GM12878 (cell line): ENCODE measurements around the gene TBL1XR1. TPM values are rescaled to one million over a fixed set of nuclear protein-coding genes. Genes with fewer than 3 reads are reported as not detected.

ENCODE experiments used
- ATAC-seq: fragments of 200-7000 bp; cut with Tn5 transposase; 3 replicates; pipeline ENCODE4 v1.9.1; 2020; ENCODE audit warnings: mild to moderate bottlenecking, moderate library complexity
- BruUV-seq: library from RNA; stranded (reverse); fragments of 400-500 nt; replicated peaks from 2 replicates; lab custom pipeline; 2021; lab: Mats Ljungman, UMichigan
- CTCF ChIA-PET: fragments of 300-600 bp; sonication (Branson Sonifier 250); formaldehyde crosslinking; extraction: SDS; loops from one replicate; lab custom pipeline; 2021; ENCODE audit warnings: inconsistent platforms; lab: Yijun Ruan, JAX
- POLR2A ChIA-PET: fragments of 350-600 bp; formaldehyde crosslinking; extraction: SDS; loops from one replicate; lab custom pipeline; 2021; ENCODE audit warnings: inconsistent platforms; lab: Charles Lee
- RAD21 ChIA-PET: fragments of 300-600 bp; sonication (Branson Sonifier 250); formaldehyde crosslinking; loops from one replicate; lab custom pipeline; 2023; ENCODE audit warnings: antibody characterized with exemption; ENCODE audit not compliant: unreplicated experiment; lab: Charles Lee
- SMC1A ChIA-PET: fragments of 300-600 bp; sonication (Branson Sonifier 250); formaldehyde crosslinking; loops from one replicate; lab custom pipeline; 2023; ENCODE audit not compliant: unreplicated experiment, uncharacterized antibody; lab: Charles Lee
- DNase-seq: peaks from one replicate; pipeline ENCODE4 v3.0.0-alpha.2; 2011; ENCODE audit warnings: low read depth, low spot score
- FAIRE-seq: peaks from 3 replicates; lab custom pipeline; 2011; peaks lifted over from hg19 to GRCh38; lab: Jason Lieb, UNC
- H2AFZ ChIP-seq: 2 replicates; pipeline ENCODE4 v1.6.0; 2011; ENCODE audit warnings: low read depth, low read length, control low read depth; ENCODE audit not compliant: control insufficient read depth
- H3K27ac ChIP-seq: 2 replicates; pipeline ENCODE4 v1.5.1; 2011; ENCODE audit warnings: control low read depth; ENCODE audit not compliant: control insufficient read depth, insufficient read depth
- H3K27me3 ChIP-seq, 2 experiments: replicated peaks in 1 of 2; 2 replicates each; pipeline versions ENCODE4 v1.6.0 to v1.6.1; 2011; ENCODE audit warnings: low read length in 1 of 2; ENCODE audit not compliant: control insufficient read depth in 2 of 2, insufficient read depth in 2 of 2
- H3K36me3 ChIP-seq, 2 experiments: 2 replicates each; pipeline ENCODE4 v1.5.1; 2011; ENCODE audit warnings: low read length in 1 of 2; ENCODE audit not compliant: control insufficient read depth in 2 of 2, insufficient read depth in 2 of 2
- H3K4me1 ChIP-seq: 2 replicates; pipeline ENCODE4 v1.6.1; 2011; ENCODE audit warnings: mild to moderate bottlenecking, low read length, moderate library complexity, mixed read lengths; ENCODE audit not compliant: control insufficient read depth, insufficient read depth
- H3K4me2 ChIP-seq: 2 replicates; pipeline ENCODE4 v1.6.0; 2011; ENCODE audit warnings: control low read depth; ENCODE audit not compliant: control insufficient read depth, insufficient read depth
- H3K4me3 ChIP-seq: fragments of 200-600 bp; sonication (generic); 2 replicates; pipeline ENCODE4 v1.5.1; 2016
- H3K79me2 ChIP-seq: 2 replicates; pipeline ENCODE4 v1.6.0; 2011; ENCODE audit warnings: low read length; ENCODE audit not compliant: control insufficient read depth, insufficient read depth
- H3K9ac ChIP-seq: 2 replicates; pipeline ENCODE4 v1.8.0; 2011; ENCODE audit warnings: low read length, control low read depth, mixed read lengths; ENCODE audit not compliant: control insufficient read depth, insufficient read depth
- H3K9me3 ChIP-seq: replicated peaks from 3 replicates; pipeline ENCODE4 v1.5.1; 2011; ENCODE audit warnings: mild to moderate bottlenecking, low read length; ENCODE audit not compliant: control insufficient read depth, insufficient read depth
- H4K20me1 ChIP-seq: 2 replicates; pipeline ENCODE4 v1.6.0; 2011; ENCODE audit not compliant: control insufficient read depth, insufficient read depth
- ATF3 ChIP-seq: IDR thresholded peaks from 2 replicates; pipeline ENCODE4 v1.6.1; 2011; ENCODE audit warnings: low read depth, mild to moderate bottlenecking, low read length, moderate library complexity, borderline replicate concordance; ENCODE audit errors: extremely low read depth
- CEBPB ChIP-seq, 2 experiments: fragments of 150-350 bp in 1 of 2; IDR thresholded peaks; 2 replicates each; pipeline ENCODE4 v1.6.1; 2012 to 2014; ENCODE audit warnings: low read depth in 2 of 2, low read length in 2 of 2, borderline replicate concordance in 1 of 2, inconsistent platforms in 1 of 2
- EP300 ChIP-seq, 2 experiments: fragments of 150-350 bp in 1 of 2; IDR thresholded peaks; 2 replicates each; pipeline ENCODE4 v1.6.1; 2011 to 2012; ENCODE audit warnings: low read depth in 2 of 2, low read length in 2 of 2, borderline replicate concordance in 1 of 2, improper control_type of control experiment in 1 of 2, inconsistent platforms in 1 of 2; ENCODE audit not compliant: control insufficient read depth in 1 of 2
- EZH2 ChIP-seq: IDR thresholded peaks from 2 replicates; pipeline ENCODE4 v1.6.1; 2012; ENCODE audit warnings: low read depth, mild to moderate bottlenecking, control low read depth, inconsistent platforms, low read length, borderline replicate concordance; ENCODE audit not compliant: control insufficient read depth
- GATAD2B ChIP-seq: fragments of 450-650 bp; conservative IDR thresholded peaks from 2 replicates; pipeline ENCODE4 v1.6.1; 2017; ENCODE audit warnings: low read depth, mild to moderate bottlenecking, moderate library complexity
- HDGF ChIP-seq: fragments of 450-650 bp; IDR thresholded peaks from 2 replicates; pipeline ENCODE4 v1.6.1; 2016; ENCODE audit warnings: antibody characterized with exemption
- HSF1 ChIP-seq: fragments of 150-350 bp; IDR thresholded peaks from 2 replicates; pipeline ENCODE4 v1.6.1; 2014; ENCODE audit warnings: mild to moderate bottlenecking, low read depth, low read length
- IRF4 ChIP-seq: IDR thresholded peaks from 2 replicates; pipeline ENCODE4 v1.6.1; 2011; ENCODE audit warnings: low read depth, low read length
- MEF2A ChIP-seq: IDR thresholded peaks from 2 replicates; pipeline ENCODE4 v1.6.1; 2011; ENCODE audit warnings: low read depth, mild to moderate bottlenecking, low read length, moderate library complexity; ENCODE audit not compliant: insufficient read depth
- MTA2 ChIP-seq: fragments of 450-650 bp; IDR thresholded peaks from 2 replicates; pipeline ENCODE4 v1.6.1; 2016; ENCODE audit warnings: low read depth, mild to moderate bottlenecking, moderate library complexity
- NFXL1 ChIP-seq: fragments of 450-650 bp; IDR thresholded peaks from 2 replicates; pipeline ENCODE4 v1.6.1; 2017; ENCODE audit warnings: antibody characterized with exemption, mild to moderate bottlenecking, borderline replicate concordance
- PML ChIP-seq: IDR thresholded peaks from 2 replicates; pipeline ENCODE4 v1.6.1; 2012; ENCODE audit warnings: low read length, inconsistent platforms
- RCOR1 ChIP-seq: conservative IDR thresholded peaks from 2 replicates; pipeline ENCODE4 v1.6.1; 2012; ENCODE audit warnings: low read depth, low read length, improper control_type of control experiment
- SUZ12 ChIP-seq: fragments of 200-600 bp; sonication (generic); IDR thresholded peaks from one replicate; pipeline ENCODE4 v1.6.1; 2018; ENCODE audit warnings: antibody characterized with exemption, mild to moderate bottlenecking; ENCODE audit not compliant: unreplicated experiment
- ZBED1 ChIP-seq: IDR thresholded peaks from 2 replicates; pipeline ENCODE4 v1.6.1; 2016; ENCODE audit warnings: borderline replicate concordance
- ZBTB4 ChIP-seq: fragments of 450-650 bp; formaldehyde crosslinking; IDR thresholded peaks from 2 replicates; pipeline ENCODE4 v1.4.0; 2022; ENCODE audit warnings: mild to moderate bottlenecking, moderate library complexity
- ZNF384 ChIP-seq: IDR thresholded peaks from 2 replicates; pipeline ENCODE4 v1.6.1; 2012; ENCODE audit warnings: low read depth, mild to moderate bottlenecking, low read length, improper control_type of control experiment, borderline replicate concordance
- ZZZ3 ChIP-seq: IDR thresholded peaks from 2 replicates; pipeline ENCODE4 v1.6.1; 2011; ENCODE audit warnings: low read depth; ENCODE audit not compliant: control insufficient read depth, insufficient read length
- WGBS: methylation state at CpG from one replicate; pipeline ENCODE4 v1.1.6; 2016; ENCODE audit warnings: low lambda C conversion rate; ENCODE audit not compliant: insufficient replicate concordance, insufficient coverage; ENCODE audit errors: missing lambda C conversion rate; 5-methylcytosine and 5-hydroxymethylcytosine counted together
- in situ Hi-C: fragments of 300-500 bp; cut with MboI; formaldehyde crosslinking; loops from 9 replicates; pipeline ENCODE4 v1.14.3; 2018; ENCODE audit warnings: mixed read lengths
- intact Hi-C: fragments of 100-400 bp; cut with micrococcal nuclease; formaldehyde crosslinking; loops from one replicate; pipeline ENCODE4 v1.14.2; 2022; ENCODE audit not compliant: unreplicated experiment
- polyA plus RNA-seq, 11 experiments: library from polyadenylated mRNA; depleted of rRNA in 4 of 11; unstranded in 6 of 11; stranded (reverse) in 5 of 11; fragments of >200 nt; fragmentation: Nextera tagmentation in 4 of 11; fragmentation: Illumina TruSeq in 1 of 11; extraction: Ambion mirVana in 4 of 11; extraction: Trizol in 1 of 11; gene quantifications; 1 replicate in 1 of 11; 2 replicates in 10 of 11; pipeline versions ENCODE4 v1.2.1 to v1.2.3, GENCODE V29; 2011 to 2016; ENCODE audit warnings: inconsistent platforms in 2 of 11, missing spikeins in 2 of 11, low read depth in 1 of 11
- total RNA-seq, 4 experiments: library from RNA; depleted of rRNA in 3 of 4; stranded (reverse); fragments of >200 nt in 3 of 4; fragmentation: Illumina TruSeq in 1 of 4; extraction: Trizol in 1 of 4; gene quantifications; 2 replicates each; pipeline versions ENCODE4 v1.2.1 to v1.2.3, GENCODE V29; 2013 to 2021

Gene TBL1XR1
- total and polyA plus RNA-seq, 10 of the 15 experiments (the other 5 are each of a cell fraction or from before 2014, with no cell fraction given) = 13.0 to 115 (median 60.4) TPM

- RAD21 ChIA-PET = interaction anchor here (0.6 kb wide), 1 partner anchor 119 kb away, joined by 3 read pairs; no protein-coding TSS in a partner anchor
Measured at GRCh38 chr3:177209509-177209908, 12.2 kb upstream of the TBL1XR1 start.

More at GRCh38 chr3:177209509-177209908, 12.2 kb upstream of the TBL1XR1 start:
- Histone ChIP-seq H3K27ac (no peak overlapping the region), H3K4me2 (no peak overlapping the region), H3K27me3 (no peaks in the 10 kb centered on the region), H2AFZ (no peak overlapping the region), H3K36me3 (no peaks in the 10 kb centered on the region), H3K4me1 (no peaks in the 10 kb centered on the region), H3K79me2 (no peaks in the 10 kb centered on the region), H3K9me3 (no peaks in the 10 kb centered on the region; the same call in 2 of the 3 replicates), H4K20me1 (no peaks in the 10 kb centered on the region), H3K9ac (no peak overlapping the region), H3K4me3 (no peak overlapping the region)
- no TSS peak for BruUV-seq
- SMC1A ChIA-PET = interaction anchor here (0.6 to 1.4 kb wide), 2 partner anchors 22 to 161 kb away, joined by 3 read pairs; no protein-coding TSS in a partner anchor
- intact Hi-C loops (no loop called here), in situ Hi-C loops (no loop called here)
- FAIRE-seq (no peak), ATAC-seq (no peak), DNase-seq (no peak)
- POLR2A ChIA-PET = interaction anchor here (0.5 kb wide), 1 partner anchor 76 kb away, joined by 3 read pairs; no protein-coding TSS in a partner anchor
- CTCF ChIA-PET = interaction anchor here (0.6 to 1.2 kb wide), 2 partner anchors 8 to 22 kb away, joined by 3 to 4 read pairs; no protein-coding TSS in a partner anchor
- WGBS = 78% methylated on average over 5 of the region's 5 CpGs
- TF ChIP-seq MEF2A (no peak), HDGF (no peak), MTA2 (no peak), ZBED1 (no peak), GATAD2B (no peak), ZZZ3 (no peak), RCOR1 (no peak), HSF1 (no peak), PML (no peak), ATF3 (no peak), NFXL1 (no peak), CEBPB (IDR thresholded peaks at IDR 0.05; ENCODE audit: borderline replicate concordance in 1 of 2, low read depth in 2 of 2, low read length in 2 of 2) (no peak), ZBTB4 (CRISPR knock-in tag) (no peak), SUZ12 (no peak), ZNF384 (no peak), EZH2 (no peak), EP300 (IDR thresholded peaks at IDR 0.05; ENCODE audit: borderline replicate concordance in 1 of 2, control insufficient read depth in 1 of 2, low read depth in 2 of 2, low read length in 2 of 2) (no peak), IRF4 (no peak)
